Inflammatory macrophage treated with lipopolysaccharide for 1 hour (primary cell): Measurements from ENCODE around the gene XPO1.
"Not testable (repeated sequence)": the region's sequence is repeated elsewhere in the genome, so short reads cannot be mapped to it uniquely, and the experiment has no call there.

Source experiments
- DNase-seq, 2 donors: peaks; one replicate each; pipeline ENCODE4 v3.0.0-alpha.2; 2020 to 2022

Gene XPO1

DNA sequence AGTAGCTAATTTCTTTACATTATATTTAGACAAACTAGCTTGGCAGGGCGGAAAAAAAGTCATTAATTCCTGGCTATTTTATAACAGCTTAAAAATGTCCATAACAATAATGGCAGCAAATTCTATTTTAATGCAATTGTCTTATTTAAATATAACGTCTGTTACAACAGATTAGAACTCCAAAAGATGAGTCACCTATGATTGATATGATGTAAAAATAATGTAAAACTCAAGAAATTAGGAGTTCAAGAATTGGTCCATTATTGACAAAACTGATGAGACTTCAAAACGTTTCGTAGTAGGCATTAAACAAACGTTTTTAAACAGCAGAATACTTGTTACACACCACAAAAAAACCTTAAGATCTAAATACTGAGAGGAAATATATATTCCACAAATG, 2.7 kb downstream of the XPO1 start:
- DNase-seq: peak; percentile 6 to 8

DNA sequence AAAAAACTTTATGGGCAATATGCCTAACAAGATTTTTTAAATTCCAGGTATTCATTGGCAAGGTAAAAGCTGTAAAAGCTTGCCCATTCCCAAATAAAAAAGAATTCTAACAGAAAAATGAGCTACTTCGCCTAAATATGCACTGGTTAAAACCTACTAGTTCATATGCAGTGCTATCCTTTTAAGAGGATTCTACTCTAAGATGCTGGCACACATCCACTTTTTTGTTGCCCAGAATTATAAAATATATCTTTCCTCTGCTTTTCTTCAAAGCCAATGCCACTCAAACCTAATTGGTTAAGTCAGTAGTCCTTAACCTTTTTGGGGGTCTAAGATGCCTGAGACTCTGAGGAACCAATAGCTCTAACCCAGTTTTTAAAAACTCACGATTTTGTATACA, 3.2 kb downstream of the XPO1 start:
- no peak for DNase-seq

DNA sequence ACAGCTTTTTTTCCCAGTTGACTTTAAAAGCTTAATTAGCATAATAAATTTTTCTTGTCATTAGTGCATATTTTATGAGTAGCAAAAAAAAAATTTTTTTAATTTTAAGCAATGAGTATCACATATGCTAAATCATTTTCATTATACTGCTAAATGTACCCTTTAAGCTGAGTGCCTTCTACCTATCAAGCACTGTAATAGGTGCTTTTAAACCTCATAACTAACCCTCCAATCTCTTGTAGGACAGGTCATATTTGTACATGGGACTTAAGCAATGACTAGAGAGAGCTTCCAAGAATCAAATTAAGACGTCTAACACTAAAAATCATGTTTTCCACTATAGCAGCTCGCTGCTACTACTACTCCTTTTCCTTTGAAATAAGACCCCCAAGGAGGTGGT, 7.4 kb downstream of the XPO1 start:
- no peak for DNase-seq

DNA sequence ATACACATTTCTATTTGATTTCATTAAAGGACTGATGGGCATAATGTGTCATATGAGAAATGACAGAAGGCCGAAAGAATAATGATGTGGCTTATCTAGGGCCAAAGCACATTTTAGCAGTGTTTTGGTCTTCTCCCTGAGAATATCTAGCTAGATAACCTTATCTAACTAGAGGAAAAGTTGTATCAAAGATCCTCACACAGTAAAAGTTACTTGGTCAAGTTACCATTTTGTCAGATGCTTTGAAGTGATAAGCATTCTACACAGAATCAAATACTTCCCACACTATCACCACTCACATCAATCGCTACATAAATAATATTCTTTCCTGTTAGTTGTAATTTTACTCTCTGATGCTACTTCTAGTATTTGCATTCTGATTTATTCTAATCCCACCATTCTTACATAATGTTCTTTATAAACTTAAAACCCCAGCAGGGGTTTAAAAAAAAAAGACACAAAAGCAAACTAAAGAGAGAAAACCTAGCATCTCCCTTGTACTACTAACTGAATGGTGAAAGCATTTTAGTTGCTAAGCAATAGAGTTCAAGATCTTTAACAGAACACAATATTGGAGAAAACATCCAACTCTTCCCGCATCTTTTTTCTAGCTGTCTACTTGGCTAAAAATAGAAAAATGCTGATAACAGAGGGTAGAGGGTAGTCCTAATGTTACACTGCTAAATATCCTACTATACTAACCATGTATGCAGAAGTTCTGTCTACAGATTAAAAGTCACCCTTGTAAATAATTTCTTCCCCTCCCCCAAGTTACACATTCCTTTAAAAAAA, 8.0 kb downstream of the XPO1 start:
- no peak for DNase-seq

DNA sequence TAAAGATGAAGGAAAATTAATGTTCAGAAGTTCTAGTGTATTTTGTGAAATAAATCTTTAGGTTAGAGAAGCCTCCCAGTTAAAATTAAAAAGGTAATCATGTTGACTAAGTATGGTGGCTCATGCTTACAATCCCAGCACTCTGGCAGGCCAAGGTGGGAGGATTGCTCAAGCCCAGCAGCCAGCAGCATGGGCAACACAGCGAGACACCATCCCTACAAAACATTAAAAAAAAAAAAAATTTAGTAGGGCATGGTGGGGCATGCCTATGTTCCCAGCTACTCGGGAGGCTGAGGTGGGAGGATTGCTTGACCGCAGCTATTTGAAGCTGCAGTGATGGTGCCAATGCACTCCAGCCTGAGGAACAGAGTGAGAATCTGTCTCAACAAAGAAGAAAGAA, 17.9 kb downstream of the XPO1 start:
- no peak for DNase-seq

DNA sequence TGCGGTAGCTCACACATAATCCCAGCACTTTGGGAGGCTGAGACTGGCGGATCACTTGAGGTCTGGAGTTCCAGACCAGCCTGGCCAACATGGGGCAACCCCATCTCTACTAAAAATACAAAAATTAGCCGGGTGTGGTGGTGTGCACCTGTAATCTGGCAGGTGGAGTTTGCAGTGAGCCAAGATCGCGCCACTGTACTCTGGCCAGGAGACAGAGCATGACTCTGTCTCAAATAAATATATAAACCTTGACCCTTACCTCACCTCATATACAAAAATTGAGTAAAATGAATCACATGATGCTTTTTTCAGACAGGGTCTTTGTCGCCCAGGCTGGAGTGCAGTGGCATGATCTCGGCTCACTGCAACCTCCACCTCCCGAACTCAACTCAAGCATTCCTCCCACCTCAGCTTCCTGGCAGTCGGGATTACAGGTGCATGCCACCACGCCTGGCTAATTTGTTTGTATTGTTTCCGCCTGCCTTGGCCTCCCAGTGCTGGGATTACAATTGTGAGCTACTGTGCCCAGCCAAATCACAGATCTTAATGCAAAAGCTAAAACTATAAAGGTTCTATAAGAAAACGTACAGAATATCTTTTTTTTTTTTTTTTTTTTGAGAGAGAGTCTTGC, 25.3 kb downstream of the XPO1 start:
- no peak for DNase-seq

DNA sequence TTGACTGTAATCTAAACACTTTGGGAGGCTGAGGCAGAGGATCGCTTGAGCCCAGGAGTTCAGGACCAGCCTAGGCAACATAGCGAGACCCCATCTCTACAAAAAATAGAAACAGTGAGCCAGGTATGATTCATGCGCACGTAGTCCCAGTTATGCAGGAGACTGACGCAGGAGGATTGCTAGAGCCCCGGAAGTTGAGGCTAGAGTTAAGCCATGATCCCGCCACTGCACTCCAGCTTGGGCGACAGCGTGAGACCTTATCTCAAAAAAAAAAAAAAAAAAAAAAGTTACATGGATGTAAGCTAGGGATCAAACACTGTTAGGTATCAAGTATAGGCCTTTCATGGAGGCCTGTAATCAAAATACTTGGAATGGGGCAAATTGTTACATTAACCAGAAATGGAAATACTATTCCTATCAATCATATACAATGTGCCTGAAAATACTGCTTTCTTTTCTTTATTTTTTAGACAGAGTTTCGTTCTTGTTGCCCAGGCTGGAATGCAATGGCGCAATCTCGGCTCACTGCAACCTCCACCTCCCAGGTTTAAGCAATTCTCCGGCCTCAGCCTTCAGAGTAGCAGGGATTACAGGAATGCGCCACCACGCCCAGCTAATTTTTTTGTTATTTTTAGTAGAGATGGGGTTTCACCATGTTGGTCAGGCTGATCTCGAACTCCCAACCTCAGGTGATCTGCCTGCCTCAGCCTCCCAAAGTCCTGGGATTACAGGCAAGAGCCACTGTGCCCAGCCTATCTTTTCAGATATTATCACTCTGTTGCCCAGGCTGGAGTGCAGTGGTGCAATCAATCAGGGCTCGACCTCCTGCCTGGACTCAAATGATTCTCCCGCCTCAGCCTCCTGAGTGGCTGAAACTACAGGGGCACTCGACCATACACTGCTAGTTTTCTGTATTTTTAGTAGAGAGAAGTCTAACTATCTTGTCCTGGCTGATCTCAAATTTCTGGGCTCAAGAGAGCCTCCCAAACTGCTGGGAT, 27.2 kb downstream of the XPO1 start:
- DNase-seq: no peak

DNA sequence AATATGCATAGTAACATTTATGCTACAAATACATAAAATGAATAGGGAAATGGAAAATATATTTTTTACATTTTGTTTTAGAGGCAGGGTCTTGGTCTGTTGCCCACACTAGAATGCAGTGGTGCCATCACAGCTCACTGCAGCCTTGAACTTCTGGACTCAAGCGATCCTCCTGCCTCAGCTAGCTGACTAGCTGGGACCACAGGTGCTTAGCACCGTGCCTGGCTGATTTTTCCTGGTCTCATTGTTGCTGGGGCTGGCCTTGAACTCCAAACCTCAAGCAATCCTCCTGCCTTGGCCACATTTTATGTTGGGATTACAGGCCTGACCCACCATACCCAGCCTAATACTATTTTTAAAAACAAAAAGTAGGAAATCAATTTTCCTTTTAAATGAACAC, 33.2 kb downstream of the XPO1 start:
- no peak for DNase-seq

DNA sequence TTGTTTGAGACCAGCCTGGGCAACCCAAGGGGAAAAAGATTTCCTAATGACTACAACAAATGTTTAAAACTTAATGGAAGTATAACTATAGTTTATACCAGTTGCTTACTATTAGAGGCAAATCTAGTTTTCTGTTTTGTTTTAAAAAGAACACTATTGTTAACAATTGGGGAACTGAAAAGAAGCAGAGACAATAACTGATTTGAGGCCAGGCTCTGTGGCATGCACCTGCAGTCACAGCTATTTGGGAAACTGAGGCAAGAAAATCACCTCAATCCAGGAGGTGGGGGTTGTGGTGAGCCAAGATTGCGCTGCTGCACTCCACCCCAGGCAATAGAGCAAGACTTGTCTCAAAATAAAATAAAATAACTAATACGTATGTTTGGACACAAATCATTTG, 39.1 kb downstream of the XPO1 start:
- no peak for DNase-seq

DNA sequence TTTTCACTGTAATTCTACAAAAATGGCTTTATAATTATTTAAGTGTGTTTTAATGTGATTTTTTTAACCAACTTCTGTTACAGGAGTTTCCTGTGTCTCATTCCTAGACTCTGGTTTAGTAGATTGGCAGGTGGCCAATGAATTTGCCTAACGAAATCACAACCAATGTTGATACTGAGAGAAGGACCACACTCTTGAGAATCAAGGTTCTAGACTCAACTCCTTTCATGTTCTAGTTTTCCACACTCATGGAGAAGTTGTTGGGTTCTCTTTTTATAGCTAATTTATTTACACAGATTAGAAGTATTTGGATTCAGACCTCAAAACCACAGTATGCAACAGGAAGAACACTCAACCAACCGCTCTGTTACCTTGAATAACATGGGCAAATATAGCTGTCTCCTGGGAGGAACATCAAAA, 44.6 kb downstream of the XPO1 start:
- DNase-seq: no peak

DNA sequence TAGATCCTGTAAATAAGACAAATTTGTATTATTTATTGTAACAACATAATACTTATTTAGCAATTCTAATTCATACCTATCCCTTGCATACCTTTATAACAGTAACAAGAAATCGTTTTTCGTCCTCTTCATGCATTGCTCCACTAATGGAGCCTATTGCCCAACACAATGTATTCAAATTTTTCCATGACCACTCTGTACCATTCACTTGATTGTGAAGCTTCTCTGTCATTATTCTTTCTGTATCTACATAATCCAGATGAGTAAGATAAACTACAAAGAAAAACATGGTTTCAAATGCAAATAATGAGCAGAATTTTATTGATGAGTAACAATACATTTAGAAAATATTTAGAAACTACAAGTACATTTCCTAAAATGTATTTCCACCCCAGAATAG, 45.7 kb downstream of the XPO1 start:
- DNase-seq: no peak

DNA sequence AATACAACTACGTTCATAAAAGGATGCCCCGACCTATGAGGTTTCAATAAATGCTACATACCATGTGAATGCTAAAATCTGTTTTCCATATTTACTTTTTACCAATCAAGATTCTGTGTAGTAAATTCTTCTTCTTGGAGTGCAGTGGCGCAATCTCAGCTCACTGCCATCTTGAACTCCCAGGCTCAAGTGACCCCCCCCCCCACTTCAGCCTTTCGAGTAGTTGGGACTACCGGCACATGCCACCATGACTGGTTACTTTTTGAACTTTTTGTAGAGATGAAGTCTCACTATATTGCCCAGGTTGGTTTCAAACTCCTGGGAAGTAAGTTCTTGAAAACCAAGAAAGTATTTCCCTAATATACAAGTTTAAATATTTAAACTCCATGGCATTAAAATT, 52.9 kb downstream of the XPO1 start:
- no peak for DNase-seq

DNA sequence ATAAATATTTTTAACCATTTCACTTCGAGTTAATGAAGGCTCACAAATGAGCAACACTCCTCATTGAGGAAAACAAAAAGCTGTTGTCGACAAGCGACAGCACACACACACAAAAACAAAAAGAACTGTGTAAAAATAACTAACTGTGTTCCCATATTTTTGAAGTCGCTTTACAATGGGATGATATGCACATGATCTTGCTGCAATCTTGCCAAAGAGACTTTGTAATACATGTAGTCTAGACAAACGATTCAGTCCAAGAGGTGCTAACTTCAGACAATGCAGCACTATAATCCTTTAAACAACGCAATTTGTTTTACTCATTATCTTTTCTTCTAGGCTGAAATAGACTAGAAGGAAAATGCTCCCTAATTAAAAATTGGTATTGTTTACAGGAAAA, 60.1 kb downstream of the XPO1 start:
- no peak for DNase-seq

DNA sequence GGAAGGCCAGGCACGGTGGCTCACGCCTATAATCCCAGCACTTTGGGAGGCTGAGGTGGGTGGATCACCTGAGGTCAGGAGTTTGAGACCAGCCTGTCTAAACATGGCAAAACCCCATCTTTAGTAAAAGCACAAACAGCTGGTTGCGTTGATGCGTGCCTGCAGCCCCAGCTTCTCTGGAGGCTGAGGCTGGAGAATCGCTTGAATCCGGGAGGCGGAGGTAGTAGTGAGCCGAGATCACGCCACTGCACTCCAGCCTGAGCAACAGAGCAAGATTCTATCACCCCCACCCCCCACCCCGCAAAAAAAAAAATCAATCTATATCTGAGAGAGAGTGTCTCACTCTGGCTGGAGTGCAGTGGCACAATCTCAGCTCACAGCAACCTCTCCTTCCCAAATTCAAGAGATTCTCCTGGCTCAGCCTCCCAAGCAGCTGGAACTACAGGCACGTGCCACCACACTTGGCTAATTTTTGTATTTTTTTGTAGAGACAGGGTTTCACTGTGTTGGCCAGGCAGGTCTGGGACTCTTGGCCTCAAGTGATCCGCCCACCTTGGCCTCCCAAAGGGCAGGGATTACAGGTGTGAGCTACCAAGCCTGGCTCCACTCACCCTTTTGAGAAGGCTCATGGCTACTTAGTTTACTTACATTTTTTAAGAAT, 61.1 kb downstream of the XPO1 start:
- DNase-seq: not testable (repeated sequence)

DNA sequence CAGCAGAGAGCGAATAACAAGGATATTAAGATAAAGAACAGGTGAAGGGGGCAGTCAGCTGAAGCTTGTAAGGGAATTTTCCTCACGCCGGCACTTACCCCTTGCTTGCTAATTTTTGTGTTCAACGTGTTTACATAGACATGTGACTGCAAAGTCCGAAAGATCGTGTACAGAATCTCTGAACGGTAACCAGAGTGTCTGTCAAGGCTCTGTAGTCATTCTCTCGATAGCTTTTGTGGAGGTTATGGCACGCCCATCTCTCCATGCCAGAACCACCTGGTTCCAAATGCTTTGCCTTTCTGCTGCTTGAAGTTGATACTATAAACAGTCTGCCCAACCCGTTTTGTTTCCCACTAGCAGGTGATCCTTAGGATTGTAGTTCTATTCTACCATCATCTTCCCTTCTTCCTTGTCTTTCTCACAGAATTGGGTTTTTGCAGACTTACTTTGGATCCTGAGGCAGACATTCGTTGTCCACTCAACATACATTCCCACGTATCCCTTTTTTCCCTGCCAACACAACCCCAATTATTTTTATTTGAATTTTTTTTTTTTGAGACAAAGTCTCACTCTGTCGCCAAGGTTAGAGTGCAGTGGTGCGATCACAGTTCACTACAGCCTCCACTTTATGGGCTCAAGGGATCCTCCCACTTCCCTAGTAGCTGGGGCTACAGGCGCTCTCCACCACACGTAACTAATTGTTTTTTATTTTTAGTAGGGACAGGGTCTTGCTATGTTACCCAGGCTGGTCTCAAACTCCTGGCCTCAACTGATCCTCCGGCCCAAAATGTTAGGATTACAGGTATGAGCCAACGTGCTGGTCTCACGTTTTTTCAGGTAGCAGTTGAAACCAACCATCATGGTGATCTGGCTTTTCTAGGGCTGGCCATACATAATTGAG, 66.0 kb downstream of the XPO1 start:
- DNase-seq: peak in 1 of 2 donors; percentile 6

DNA sequence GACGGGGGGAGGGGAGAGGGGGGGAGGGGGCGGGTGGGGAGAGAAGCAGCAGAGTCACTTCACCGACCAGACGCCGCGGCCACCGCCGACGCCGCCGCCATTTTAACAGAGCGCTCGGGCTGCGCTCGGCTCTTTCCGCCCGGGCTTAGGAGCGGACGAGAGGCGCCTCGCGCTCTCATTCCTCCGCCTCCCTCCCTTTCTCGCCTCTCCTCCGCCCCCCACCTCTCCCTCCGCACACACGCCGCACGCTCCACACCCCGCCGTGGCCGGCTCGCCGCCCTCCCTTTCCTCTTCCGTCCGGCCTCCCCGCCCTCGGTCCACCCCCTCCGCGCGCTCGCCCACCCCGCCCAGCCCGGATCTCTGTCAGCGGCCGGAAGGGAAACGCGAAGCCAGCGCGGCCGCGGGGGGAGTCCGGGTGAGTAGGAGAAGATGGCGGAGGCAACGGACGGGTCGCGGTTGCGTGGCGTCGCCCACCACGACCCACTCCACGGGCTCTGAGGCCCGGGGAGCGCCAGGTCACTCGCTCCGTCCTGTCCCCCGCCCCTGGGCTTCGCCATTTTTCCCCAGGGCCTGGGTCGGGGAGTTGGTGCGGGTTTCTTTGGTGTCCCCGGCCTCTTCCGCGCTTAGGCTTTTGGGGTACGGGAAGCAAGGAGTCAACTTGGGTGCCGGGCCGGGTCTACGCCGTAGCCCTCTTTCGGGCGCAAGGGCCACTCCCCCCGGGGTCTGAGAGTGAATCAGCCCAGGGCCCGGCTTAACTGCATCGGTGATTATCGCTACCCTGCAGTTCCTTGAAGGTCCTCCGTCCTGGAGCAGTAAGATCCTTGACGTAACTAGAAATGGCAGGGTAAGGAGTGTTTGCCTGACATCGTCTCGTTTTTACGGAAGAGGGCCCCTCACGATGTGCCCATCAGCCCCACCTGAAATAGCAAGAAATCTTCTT, 66.9 kb downstream of the XPO1 start, which contains the start of gene USP34:
Gene USP34 (minus strand): TSS at position 123 of the 940 bp plus-strand sequence. CDS start 395 bp downstream, outside the sequence.
- DNase-seq: peak; percentile 87 to 93

DNA sequence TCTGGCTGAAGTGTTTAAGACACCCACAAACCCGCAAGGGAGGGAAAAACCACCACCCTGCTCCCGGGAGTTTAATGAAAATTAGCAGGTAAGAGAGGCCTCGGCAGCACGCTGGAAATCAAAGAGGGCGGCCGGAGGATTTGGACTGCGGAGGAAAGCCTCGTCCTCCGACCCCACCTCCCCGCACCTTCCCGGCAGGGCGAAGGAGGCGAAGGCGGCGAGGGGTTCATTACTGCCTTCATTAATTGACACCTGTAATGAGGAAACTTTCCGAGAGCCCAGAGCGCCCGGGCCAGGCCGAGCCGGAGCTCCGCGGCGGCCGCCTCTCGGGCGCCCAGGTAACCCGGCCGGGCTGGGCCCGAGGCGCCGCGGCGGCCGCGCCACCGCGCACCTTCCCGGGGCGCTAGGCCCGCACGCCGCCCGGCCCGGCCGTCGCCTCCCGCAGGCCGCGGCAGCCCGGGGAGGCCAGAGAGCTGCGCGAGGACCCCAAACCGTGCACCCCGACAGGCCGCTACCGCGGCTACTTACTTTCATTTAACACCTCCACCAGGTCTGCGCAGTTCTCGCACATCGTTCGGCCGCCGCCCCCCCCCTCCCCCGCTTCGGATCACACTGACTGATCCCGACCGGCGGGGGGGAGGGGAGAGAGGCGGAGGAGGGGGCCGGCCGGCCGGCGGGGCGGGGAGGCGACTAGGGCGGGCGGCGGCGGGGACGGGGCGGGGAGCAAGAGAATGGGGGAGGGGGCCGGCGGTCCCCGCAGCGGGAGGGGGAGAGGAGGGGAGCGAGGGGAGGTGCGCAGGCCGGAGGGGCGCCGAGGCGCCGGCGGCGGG, 67.8 kb downstream of the XPO1 start:
- peak; percentile 31 to 51 for DNase-seq

DNA sequence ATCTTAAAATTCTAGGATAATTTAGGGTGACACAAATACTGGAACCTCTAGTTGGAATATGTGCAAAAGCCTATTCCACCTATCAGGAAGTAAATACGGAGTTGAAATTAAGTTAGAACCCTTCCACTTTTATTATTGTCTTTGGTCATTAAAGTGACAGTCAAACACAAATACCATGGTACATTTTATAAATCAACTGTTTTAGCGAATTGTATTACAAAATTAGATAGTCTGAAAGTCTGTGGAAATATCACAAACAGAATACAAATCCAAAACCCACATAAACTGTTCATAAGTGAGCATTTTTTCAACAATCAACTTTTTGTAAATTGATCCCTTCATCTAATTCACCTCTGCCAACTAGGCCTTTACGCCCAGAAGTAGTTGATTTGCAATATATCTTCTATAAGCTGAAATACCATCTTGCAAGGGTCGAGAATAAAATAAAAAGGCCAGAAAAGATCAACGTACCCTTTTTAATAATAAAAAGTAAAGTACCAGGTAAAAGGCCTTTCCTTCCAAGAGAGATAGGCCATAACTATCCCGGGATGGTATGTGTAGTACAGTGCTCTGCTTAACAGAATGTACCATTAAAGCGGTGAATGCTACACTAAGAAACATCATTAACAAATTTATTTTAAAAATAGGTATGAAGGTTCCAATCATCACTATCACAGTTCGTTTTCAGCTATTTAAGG, 68.6 kb downstream of the XPO1 start:
- peak in 1 of 2 donors; percentile 10 for DNase-seq

DNA sequence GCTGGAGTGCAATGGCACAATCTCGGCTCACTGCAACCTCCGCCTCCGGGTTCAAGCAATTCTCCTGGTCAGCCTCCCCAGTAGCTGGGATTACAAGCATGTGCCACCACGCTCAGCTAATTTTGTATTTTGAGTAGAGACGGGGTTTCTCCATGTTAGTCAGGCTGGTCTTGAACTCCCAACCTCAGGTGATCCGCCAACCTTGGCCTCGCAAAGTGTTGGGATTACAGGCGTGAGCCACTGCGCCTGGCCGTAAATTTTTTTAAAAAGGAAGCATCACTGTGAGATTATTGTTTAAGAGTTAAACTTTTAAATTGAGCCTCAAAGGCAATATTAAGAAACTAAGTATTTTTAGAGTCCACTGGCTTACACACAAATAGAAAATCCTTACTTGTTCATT, 69.9 kb downstream of the XPO1 start:
- not testable (repeated sequence) for DNase-seq
